GM12878 (cell line): ENCODE results near the gene BCAS4. TPM values are rescaled to one million over a fixed set of nuclear protein-coding genes. Genes with fewer than 3 reads are reported as not detected.

ENCODE experiments used
- ATAC-seq: fragments of 200-7000 bp; cut with Tn5 transposase; 3 replicates; pipeline ENCODE4 v1.9.1; 2020; ENCODE audit warnings: mild to moderate bottlenecking, moderate library complexity
- BruUV-seq: library from RNA; stranded (reverse); fragments of 400-500 nt; replicated peaks from 2 replicates; lab custom pipeline; 2021; lab: Mats Ljungman, UMichigan
- CTCF ChIA-PET: fragments of 300-600 bp; sonication (Branson Sonifier 250); formaldehyde crosslinking; extraction: SDS; loops from one replicate; lab custom pipeline; 2021; ENCODE audit warnings: inconsistent platforms; lab: Yijun Ruan, JAX
- POLR2A ChIA-PET: fragments of 350-600 bp; formaldehyde crosslinking; extraction: SDS; loops from one replicate; lab custom pipeline; 2021; ENCODE audit warnings: inconsistent platforms; lab: Charles Lee
- RAD21 ChIA-PET: fragments of 300-600 bp; sonication (Branson Sonifier 250); formaldehyde crosslinking; loops from one replicate; lab custom pipeline; 2023; ENCODE audit warnings: antibody characterized with exemption; ENCODE audit not compliant: unreplicated experiment; lab: Charles Lee
- SMC1A ChIA-PET: fragments of 300-600 bp; sonication (Branson Sonifier 250); formaldehyde crosslinking; loops from one replicate; lab custom pipeline; 2023; ENCODE audit not compliant: unreplicated experiment, uncharacterized antibody; lab: Charles Lee
- DNase-seq: peaks from one replicate; pipeline ENCODE4 v3.0.0-alpha.2; 2011; ENCODE audit warnings: low read depth, low spot score
- FAIRE-seq: peaks from 3 replicates; lab custom pipeline; 2011; peaks lifted over from hg19 to GRCh38; lab: Jason Lieb, UNC
- H2AFZ ChIP-seq: 2 replicates; pipeline ENCODE4 v1.6.0; 2011; ENCODE audit warnings: low read depth, low read length, control low read depth; ENCODE audit not compliant: control insufficient read depth
- H3K27ac ChIP-seq: 2 replicates; pipeline ENCODE4 v1.5.1; 2011; ENCODE audit warnings: control low read depth; ENCODE audit not compliant: control insufficient read depth, insufficient read depth
- H3K27me3 ChIP-seq, 2 experiments: replicated peaks in 1 of 2; 2 replicates each; pipeline versions ENCODE4 v1.6.0 to v1.6.1; 2011; ENCODE audit warnings: low read length in 1 of 2; ENCODE audit not compliant: control insufficient read depth in 2 of 2, insufficient read depth in 2 of 2
- H3K36me3 ChIP-seq, 2 experiments: 2 replicates each; pipeline ENCODE4 v1.5.1; 2011; ENCODE audit warnings: low read length in 1 of 2; ENCODE audit not compliant: control insufficient read depth in 2 of 2, insufficient read depth in 2 of 2
- H3K4me1 ChIP-seq: 2 replicates; pipeline ENCODE4 v1.6.1; 2011; ENCODE audit warnings: mild to moderate bottlenecking, low read length, moderate library complexity, mixed read lengths; ENCODE audit not compliant: control insufficient read depth, insufficient read depth
- H3K4me2 ChIP-seq: 2 replicates; pipeline ENCODE4 v1.6.0; 2011; ENCODE audit warnings: control low read depth; ENCODE audit not compliant: control insufficient read depth, insufficient read depth
- H3K4me3 ChIP-seq: fragments of 200-600 bp; sonication (generic); 2 replicates; pipeline ENCODE4 v1.5.1; 2016
- H3K79me2 ChIP-seq: 2 replicates; pipeline ENCODE4 v1.6.0; 2011; ENCODE audit warnings: low read length; ENCODE audit not compliant: control insufficient read depth, insufficient read depth
- H3K9ac ChIP-seq: 2 replicates; pipeline ENCODE4 v1.8.0; 2011; ENCODE audit warnings: low read length, control low read depth, mixed read lengths; ENCODE audit not compliant: control insufficient read depth, insufficient read depth
- H3K9me3 ChIP-seq: replicated peaks from 3 replicates; pipeline ENCODE4 v1.5.1; 2011; ENCODE audit warnings: mild to moderate bottlenecking, low read length; ENCODE audit not compliant: control insufficient read depth, insufficient read depth
- H4K20me1 ChIP-seq: 2 replicates; pipeline ENCODE4 v1.6.0; 2011; ENCODE audit not compliant: control insufficient read depth, insufficient read depth
- BMI1 ChIP-seq: fragments of 450-650 bp; IDR thresholded peaks from 2 replicates; pipeline ENCODE4 v1.6.1; 2016; ENCODE audit warnings: mild to moderate bottlenecking, moderate library complexity, borderline replicate concordance
- CBFB ChIP-seq: IDR thresholded peaks from 2 replicates; pipeline ENCODE4 v1.6.1; 2016; ENCODE audit warnings: antibody characterized with exemption, low read depth
- CREM ChIP-seq: IDR thresholded peaks from 2 replicates; pipeline ENCODE4 v1.6.1; 2014; ENCODE audit warnings: antibody characterized with exemption, low read depth
- CUX1 ChIP-seq: IDR thresholded peaks from 2 replicates; pipeline ENCODE4 v1.6.1; 2012; ENCODE audit warnings: improper control_type of control experiment, low read depth, low read length; ENCODE audit not compliant: insufficient replicate concordance
- HDAC2 ChIP-seq: fragments of 200-600 bp; sonication (generic); IDR thresholded peaks from 2 replicates; pipeline ENCODE4 v1.6.1; 2017
- MXI1 ChIP-seq: fragments of 150-350 bp; IDR thresholded peaks from 2 replicates; pipeline ENCODE4 v1.6.1; 2011; ENCODE audit warnings: low read depth, mild to moderate bottlenecking, inconsistent platforms, low read length, improper control_type of control experiment
- NFXL1 ChIP-seq: fragments of 450-650 bp; IDR thresholded peaks from 2 replicates; pipeline ENCODE4 v1.6.1; 2017; ENCODE audit warnings: antibody characterized with exemption, mild to moderate bottlenecking, borderline replicate concordance
- NR2F1 ChIP-seq: fragments of 450-650 bp; conservative IDR thresholded peaks from 2 replicates; pipeline ENCODE4 v1.6.1; 2017; ENCODE audit warnings: mild to moderate bottlenecking
- RELA ChIP-seq: fragments of 450-650 bp; IDR thresholded peaks from 2 replicates; pipeline ENCODE4 v1.8.0; 2014; ENCODE audit warnings: borderline replicate concordance; ENCODE audit not compliant: partially characterized antibody
- SP1 ChIP-seq: IDR thresholded peaks from one replicate; pipeline ENCODE4 v1.6.1; 2011; ENCODE audit warnings: low read depth, low read length
- SUPT20H ChIP-seq: IDR thresholded peaks from 2 replicates; pipeline ENCODE4 v1.6.1; 2011; ENCODE audit warnings: low read depth, mild to moderate bottlenecking, low read length, moderate library complexity, borderline replicate concordance; ENCODE audit not compliant: control insufficient read depth
- ZBED1 ChIP-seq: IDR thresholded peaks from 2 replicates; pipeline ENCODE4 v1.6.1; 2016; ENCODE audit warnings: borderline replicate concordance
- ZBTB4 ChIP-seq: fragments of 450-650 bp; formaldehyde crosslinking; IDR thresholded peaks from 2 replicates; pipeline ENCODE4 v1.4.0; 2022; ENCODE audit warnings: mild to moderate bottlenecking, moderate library complexity
- ZNF274 ChIP-seq: IDR thresholded peaks from one replicate; pipeline ENCODE4 v1.8.0; 2011; ENCODE audit not compliant: insufficient read length, insufficient read depth
- WGBS: methylation state at CpG from one replicate; pipeline ENCODE4 v1.1.6; 2016; ENCODE audit warnings: low lambda C conversion rate; ENCODE audit not compliant: insufficient replicate concordance, insufficient coverage; ENCODE audit errors: missing lambda C conversion rate; 5-methylcytosine and 5-hydroxymethylcytosine counted together
- in situ Hi-C: fragments of 300-500 bp; cut with MboI; formaldehyde crosslinking; loops from 9 replicates; pipeline ENCODE4 v1.14.3; 2018; ENCODE audit warnings: mixed read lengths
- intact Hi-C: fragments of 100-400 bp; cut with micrococcal nuclease; formaldehyde crosslinking; loops from one replicate; pipeline ENCODE4 v1.14.2; 2022; ENCODE audit not compliant: unreplicated experiment
- polyA plus RNA-seq, 11 experiments: library from polyadenylated mRNA; depleted of rRNA in 4 of 11; unstranded in 6 of 11; stranded (reverse) in 5 of 11; fragments of >200 nt; fragmentation: Nextera tagmentation in 4 of 11; fragmentation: Illumina TruSeq in 1 of 11; extraction: Ambion mirVana in 4 of 11; extraction: Trizol in 1 of 11; gene quantifications; 1 replicate in 1 of 11; 2 replicates in 10 of 11; pipeline versions ENCODE4 v1.2.1 to v1.2.3, GENCODE V29; 2011 to 2016; ENCODE audit warnings: inconsistent platforms in 2 of 11, missing spikeins in 2 of 11, low read depth in 1 of 11
- total RNA-seq, 4 experiments: library from RNA; depleted of rRNA in 3 of 4; stranded (reverse); fragments of >200 nt in 3 of 4; fragmentation: Illumina TruSeq in 1 of 4; extraction: Trizol in 1 of 4; gene quantifications; 2 replicates each; pipeline versions ENCODE4 v1.2.1 to v1.2.3, GENCODE V29; 2013 to 2021

BCAS4 gene
- total and polyA plus RNA-seq, 10 of the 15 experiments (the other 5 are each of a cell fraction or from before 2014, with no cell fraction given), result 14.8 to 214 (median 65.3) TPM

- 58% methylated on average over 6 of the region's 6 CpGs for WGBS
- Histone ChIP-seq H4K20me1 (no peaks in the 10 kb centered on the region), H3K79me2 (no peaks in the 10 kb centered on the region), H3K4me2 (no peak overlapping the region), H2AFZ (no peak overlapping the region), H3K9ac (no peak overlapping the region), H3K36me3 (no peaks in the 10 kb centered on the region), H3K4me1 (no peaks in the 10 kb centered on the region), H3K9me3 (no peaks in the 10 kb centered on the region), H3K27ac (no peak overlapping the region), H3K4me3 (no peak overlapping the region), H3K27me3 (no peaks in the 10 kb centered on the region; a peak in 1 of 4 replicates)
- intact Hi-C loops, result no loop called here
- ATAC-seq (no peak), FAIRE-seq (no peak), DNase-seq (no peak)
- SMC1A ChIA-PET, result no interaction called here
- in situ Hi-C loops, result no loop called here
- POLR2A ChIA-PET, result no interaction called here
- CTCF ChIA-PET, result interaction anchor here (0.7 to 1.6 kb wide), 2 partner anchors 11 to 35 kb away, joined by 3 to 4 read pairs; partner anchors contain the start of gene BCAS4
- RAD21 ChIA-PET, result interaction anchor here (0.7 kb wide), 1 partner anchor 11 kb away, joined by 3 read pairs; the partner anchor contains the start of gene BCAS4
- TF ChIP-seq HDAC2, result no peak
- no peak for TF ChIP-seq ZNF274
- TF ChIP-seq CBFB, result no peak
- no peak for TF ChIP-seq SP1
- no peak for TF ChIP-seq SUPT20H
- no peak for TF ChIP-seq MXI1
- TF ChIP-seq RELA, result no peak
- no peak for TF ChIP-seq NR2F1
- TF ChIP-seq ZBTB4 (CRISPR knock-in tag), result no peak
- TF ChIP-seq ZBED1, result no peak
- TF ChIP-seq BMI1, result no peak
- no peak for TF ChIP-seq CREM
- no peak; the same call in 1 of the 2 replicates for TF ChIP-seq NFXL1
- TF ChIP-seq CUX1, result no peak
- BruUV-seq, result no TSS peak
Measured at GRCh38 chr20:50783903-50784302, 11.0 kb upstream of the BCAS4 start.
